ENCODE data around the gene TCEA3.

TCEA3 gene

GRCh38 chr1:23421343-23421742 is 3.2 kb downstream of the TCEA3 start:
- no peak overlapping the region for H3K27ac ChIP-seq
- no peak for TF ChIP-seq CTCF (conservative IDR thresholded peaks at IDR 0.05)

DNA sequence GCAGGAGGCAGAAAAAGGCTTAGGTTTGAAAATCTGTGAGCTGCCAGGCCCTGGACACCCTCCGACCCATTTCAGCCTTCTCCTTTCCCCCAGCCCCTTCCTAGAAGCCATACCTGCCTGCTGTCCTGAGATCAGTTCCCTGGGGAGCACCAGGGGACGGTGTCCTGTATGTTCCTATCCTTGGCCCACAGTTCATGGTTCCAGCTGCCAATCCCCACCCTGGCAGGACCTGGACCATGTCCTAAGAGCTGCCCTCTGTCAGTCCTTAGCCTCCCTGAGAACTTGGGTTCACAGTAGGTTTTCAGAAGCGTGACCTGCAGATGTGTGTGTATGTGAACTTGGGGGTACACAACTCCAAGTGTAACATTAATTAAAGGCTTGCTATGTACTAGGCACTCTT is 3.8 kb downstream of the TCEA3 start:
- TF ChIP-seq ZFX (IDR thresholded peaks at IDR 0.05): no peak
- no peak for TF ChIP-seq CTCF (conservative IDR thresholded peaks at IDR 0.05)
- no peak overlapping the region for H3K27ac ChIP-seq

DNA sequence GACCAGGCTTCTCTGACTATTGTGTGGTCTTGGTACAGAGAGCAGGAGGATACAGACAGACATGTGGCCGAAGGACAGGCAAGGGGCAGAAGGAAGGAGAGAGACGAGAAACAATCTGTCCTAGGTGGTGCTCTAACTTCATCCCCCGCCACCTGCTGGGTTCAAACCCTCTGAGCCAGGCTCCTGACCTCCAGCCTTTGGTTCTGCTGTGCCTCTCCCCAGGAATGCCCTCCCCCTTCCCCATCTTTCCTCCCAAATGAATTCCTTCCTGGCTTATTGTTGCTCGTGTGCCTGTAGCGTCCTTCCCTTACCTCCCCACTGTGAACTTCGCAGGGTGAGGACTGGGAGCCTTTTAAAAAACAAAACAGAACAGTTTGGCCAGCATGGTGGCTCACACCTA is 5.4 kb downstream of the TCEA3 start:
- no peak overlapping the region for H3K27ac ChIP-seq
- no peak for TF ChIP-seq ZFX (IDR thresholded peaks at IDR 0.05)
- TF ChIP-seq CTCF (conservative IDR thresholded peaks at IDR 0.05): no peak

GRCh38 chr1:23417570-23417969 is 7.0 kb downstream of the TCEA3 start:
- no peak overlapping the region for H3K27ac ChIP-seq
- TF ChIP-seq ZFX (IDR thresholded peaks at IDR 0.05): no peak
- no peak for TF ChIP-seq CTCF (conservative IDR thresholded peaks at IDR 0.05)

DNA sequence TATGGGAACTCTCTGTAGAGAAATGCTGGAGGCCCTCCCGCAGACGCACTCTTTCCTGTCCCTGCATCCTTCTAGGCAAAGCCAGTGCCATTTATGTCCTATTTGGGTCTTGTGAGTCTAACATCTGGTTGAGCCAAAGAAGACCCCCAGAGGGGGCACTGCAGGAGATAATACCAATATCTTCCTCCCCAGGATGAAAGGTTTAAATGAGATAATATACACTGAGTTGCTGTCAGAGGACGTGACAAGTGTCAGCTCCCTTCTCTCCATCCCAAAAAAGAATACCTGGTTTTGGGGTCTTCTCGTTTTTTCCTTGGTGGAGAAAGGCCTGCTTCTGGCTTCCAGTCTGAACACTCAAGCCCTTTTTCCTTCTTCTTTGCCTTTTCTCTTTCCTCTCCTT is 7.6 kb downstream of the TCEA3 start:
- no peak for TF ChIP-seq CTCF (conservative IDR thresholded peaks at IDR 0.05)
- TF ChIP-seq ZFX (IDR thresholded peaks at IDR 0.05): no peak
- H3K27ac ChIP-seq: no peak overlapping the region

GRCh38 chr1:23408797-23409290 is 15.7 kb downstream of the TCEA3 start:
- TF ChIP-seq CTCF (conservative IDR thresholded peaks at IDR 0.05) (no peak), ZFX (IDR thresholded peaks at IDR 0.05) (no peak)

GRCh38 chr1:23407016-23407630 is 17.4 kb downstream of the TCEA3 start:
- TF ChIP-seq ZFX (IDR thresholded peaks at IDR 0.05) (no peak), CTCF (conservative IDR thresholded peaks at IDR 0.05) (no peak)
- H3K27ac ChIP-seq: no peak overlapping the region

More at GRCh38 chr1:23408797-23409290, 15.7 kb downstream of the TCEA3 start:
- no peak overlapping the region for H3K27ac ChIP-seq
